Astrocyte (in vitro differentiated cells and primary cell): ENCODE measurements around the gene TGM5. TPM values are rescaled to one million over a fixed set of nuclear protein-coding genes. Genes with fewer than 3 reads are reported as not detected.
"Not testable (repeated sequence)": the region's sequence is repeated elsewhere in the genome, so short reads cannot be mapped to it uniquely, and the experiment has no call there.

Experiments used
- DNase-seq: peaks from one replicate; pipeline ENCODE4 v3.0.0-alpha.2; 2010; ENCODE audit warnings: low read depth
- FAIRE-seq: peaks from 2 replicates; lab custom pipeline; 2011; peaks lifted over from hg19 to GRCh38; lab: Jason Lieb, UNC
- H2AFZ ChIP-seq: 2 replicates; pipeline ENCODE4 v1.6.0; 2012; ENCODE audit warnings: low read depth, low read length, inconsistent platforms
- H3K27ac ChIP-seq: 2 replicates; pipeline ENCODE4 v1.5.1; 2011; ENCODE audit warnings: low read depth, low read length, inconsistent platforms
- H3K27me3 ChIP-seq: 2 replicates; pipeline ENCODE4 v1.6.0; 2011; ENCODE audit warnings: low read length, inconsistent platforms; ENCODE audit not compliant: insufficient read depth
- H3K36me3 ChIP-seq: 2 replicates; pipeline ENCODE4 v1.5.1; 2011; ENCODE audit warnings: low read length, inconsistent platforms; ENCODE audit not compliant: insufficient read depth
- H3K4me1 ChIP-seq: 2 replicates; pipeline ENCODE4 v1.5.1; 2011; ENCODE audit warnings: low read length, inconsistent platforms; ENCODE audit not compliant: insufficient read depth
- H3K4me2 ChIP-seq: 2 replicates; pipeline ENCODE4 v1.6.0; 2012; ENCODE audit warnings: low read length, inconsistent platforms
- H3K4me3 ChIP-seq: 2 replicates; pipeline ENCODE4 v1.5.1; 2011; ENCODE audit warnings: low read depth, mild to moderate bottlenecking, low read length, inconsistent platforms; ENCODE audit not compliant: insufficient read depth
- H3K79me2 ChIP-seq: 2 replicates; pipeline ENCODE4 v1.6.0; 2012; ENCODE audit warnings: mild to moderate bottlenecking, low read length, inconsistent platforms; ENCODE audit not compliant: insufficient read depth
- H3K9ac ChIP-seq: 2 replicates; pipeline ENCODE4 v1.6.0; 2012; ENCODE audit warnings: mild to moderate bottlenecking, low read length, inconsistent platforms
- H3K9me3 ChIP-seq: 2 replicates; pipeline ENCODE4 v1.5.1; 2012; ENCODE audit warnings: low read depth, mild to moderate bottlenecking, low read length, inconsistent platforms; ENCODE audit not compliant: insufficient read depth
- H4K20me1 ChIP-seq: 2 replicates; pipeline ENCODE4 v1.6.0; 2012; ENCODE audit warnings: low read length, inconsistent platforms; ENCODE audit not compliant: insufficient read depth
- H3K27ac Mint-ChIP-seq: one replicate; pipeline ENCODE4 v1.8.0; 2021; ENCODE audit warnings: mild to moderate bottlenecking, mixed read lengths; ENCODE audit not compliant: unreplicated experiment
- H3K27me3 Mint-ChIP-seq: one replicate; pipeline ENCODE4 v1.8.0; 2021; ENCODE audit warnings: low read depth, mixed read lengths; ENCODE audit not compliant: unreplicated experiment
- H3K36me3 Mint-ChIP-seq: one replicate; pipeline ENCODE4 v1.8.0; 2021; ENCODE audit warnings: low read depth, mixed read lengths; ENCODE audit not compliant: unreplicated experiment
- H3K4me1 Mint-ChIP-seq: one replicate; pipeline ENCODE4 v1.8.0; 2021; ENCODE audit warnings: low read depth, mixed read lengths; ENCODE audit not compliant: unreplicated experiment
- H3K4me3 Mint-ChIP-seq: one replicate; pipeline ENCODE4 v1.8.0; 2021; ENCODE audit warnings: mild to moderate bottlenecking, moderate library complexity, mixed read lengths; ENCODE audit not compliant: unreplicated experiment
- H3K9me3 Mint-ChIP-seq: one replicate; pipeline ENCODE4 v1.8.0; 2021; ENCODE audit warnings: mild to moderate bottlenecking, mixed read lengths; ENCODE audit not compliant: unreplicated experiment
- EZH2 ChIP-seq: IDR thresholded peaks from 2 replicates; pipeline ENCODE4 v1.6.1; 2012; ENCODE audit warnings: mild to moderate bottlenecking, low read length, inconsistent platforms; ENCODE audit not compliant: insufficient read depth
- total RNA-seq: library from RNA; stranded (reverse); gene quantifications from 2 replicates; pipeline ENCODE4 v1.2.1, GENCODE V29; 2021
- TF ChIP-seq, protein P1 (sequence below): IDR thresholded peaks from 2 replicates; pipeline ENCODE4 v1.5.1; 2011; ENCODE audit warnings: low read depth, mild to moderate bottlenecking, inconsistent platforms, low read length, moderate library complexity; ENCODE audit not compliant: insufficient read depth

Gene TGM5
- total RNA-seq, 1 donor from 2014 or later = 0.16 TPM

DNA sequence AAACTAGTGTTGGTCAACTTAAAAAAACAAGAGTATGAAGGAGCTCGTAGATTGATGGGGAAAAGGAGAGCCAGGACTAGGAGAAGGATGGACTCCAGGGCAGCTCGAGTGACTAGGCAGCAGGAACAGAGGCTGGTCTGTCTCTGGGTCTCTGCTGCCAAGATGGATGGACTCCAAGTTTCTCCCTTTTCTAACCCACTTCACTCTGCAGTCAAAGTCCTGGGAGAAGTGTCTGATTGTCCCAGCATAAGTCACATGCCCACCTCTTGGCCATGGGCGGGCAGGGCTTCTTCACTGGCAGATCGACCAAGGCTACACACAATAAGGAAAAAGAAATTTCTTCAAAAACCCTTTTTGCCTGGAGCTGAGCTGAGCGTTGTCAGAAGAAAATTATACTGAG, 36.8 kb downstream of the TGM5 start:
- Histone ChIP-seq H3K79me2 (no peaks in the 10 kb centered on the region), H2AFZ (no peak overlapping the region), H3K36me3 (no peaks in the 10 kb centered on the region), H3K4me2 (no peak overlapping the region), H3K27ac (no peak overlapping the region), H3K9ac (no peak overlapping the region), H4K20me1 (no peaks in the 10 kb centered on the region), H3K27me3 (peaks cover 15% of the 10 kb centered on the region), H3K4me3 (no peak overlapping the region), H3K4me1 (no peaks in the 10 kb centered on the region), H3K9me3 (no peaks in the 10 kb centered on the region)
- Mint-ChIP-seq H3K27me3 (peaks cover 46% of the 10 kb centered on the region), H3K36me3 (no peaks in the 10 kb centered on the region), H3K27ac (no peak overlapping the region), H3K9me3 (peaks cover 4% of the 10 kb centered on the region), H3K4me1 (peaks cover 2% of the 10 kb centered on the region), H3K4me3 (no peak overlapping the region)
- FAIRE-seq (no peak), DNase-seq (no peak)
- TF ChIP-seq EZH2 = no peak
- TF ChIP-seq, protein P1, sequence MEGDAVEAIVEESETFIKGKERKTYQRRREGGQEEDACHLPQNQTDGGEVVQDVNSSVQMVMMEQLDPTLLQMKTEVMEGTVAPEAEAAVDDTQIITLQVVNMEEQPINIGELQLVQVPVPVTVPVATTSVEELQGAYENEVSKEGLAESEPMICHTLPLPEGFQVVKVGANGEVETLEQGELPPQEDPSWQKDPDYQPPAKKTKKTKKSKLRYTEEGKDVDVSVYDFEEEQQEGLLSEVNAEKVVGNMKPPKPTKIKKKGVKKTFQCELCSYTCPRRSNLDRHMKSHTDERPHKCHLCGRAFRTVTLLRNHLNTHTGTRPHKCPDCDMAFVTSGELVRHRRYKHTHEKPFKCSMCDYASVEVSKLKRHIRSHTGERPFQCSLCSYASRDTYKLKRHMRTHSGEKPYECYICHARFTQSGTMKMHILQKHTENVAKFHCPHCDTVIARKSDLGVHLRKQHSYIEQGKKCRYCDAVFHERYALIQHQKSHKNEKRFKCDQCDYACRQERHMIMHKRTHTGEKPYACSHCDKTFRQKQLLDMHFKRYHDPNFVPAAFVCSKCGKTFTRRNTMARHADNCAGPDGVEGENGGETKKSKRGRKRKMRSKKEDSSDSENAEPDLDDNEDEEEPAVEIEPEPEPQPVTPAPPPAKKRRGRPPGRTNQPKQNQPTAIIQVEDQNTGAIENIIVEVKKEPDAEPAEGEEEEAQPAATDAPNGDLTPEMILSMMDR = no peak

- Histone ChIP-seq H3K79me2 (no peaks in the 10 kb centered on the region), H2AFZ (no peak overlapping the region), H3K9me3 (no peaks in the 10 kb centered on the region), H3K4me1 (no peaks in the 10 kb centered on the region), H3K27me3 (peaks cover 10% of the 10 kb centered on the region), H3K4me2 (no peak overlapping the region), H3K27ac (no peak overlapping the region), H3K9ac (no peak overlapping the region), H3K36me3 (no peaks in the 10 kb centered on the region), H4K20me1 (no peaks in the 10 kb centered on the region), H3K4me3 (no peak overlapping the region)
- H3K9me3 Mint-ChIP-seq = peaks cover 4% of the 10 kb centered on the region
- H3K27ac Mint-ChIP-seq = no peak overlapping the region
- peaks cover 19% of the 10 kb centered on the region for H3K27me3 Mint-ChIP-seq
- no peak overlapping the region for H3K4me3 Mint-ChIP-seq
- no peak for TF ChIP-seq EZH2
- TF ChIP-seq, protein P1 = no peak
- DNase-seq (no peak), FAIRE-seq (no peak)
- peaks cover 2% of the 10 kb centered on the region for H3K4me1 Mint-ChIP-seq
- no peaks in the 10 kb centered on the region for H3K36me3 Mint-ChIP-seq
Observed at GRCh38 chr15:43226436-43227305, 40.1 kb downstream of the TGM5 start.

DNA sequence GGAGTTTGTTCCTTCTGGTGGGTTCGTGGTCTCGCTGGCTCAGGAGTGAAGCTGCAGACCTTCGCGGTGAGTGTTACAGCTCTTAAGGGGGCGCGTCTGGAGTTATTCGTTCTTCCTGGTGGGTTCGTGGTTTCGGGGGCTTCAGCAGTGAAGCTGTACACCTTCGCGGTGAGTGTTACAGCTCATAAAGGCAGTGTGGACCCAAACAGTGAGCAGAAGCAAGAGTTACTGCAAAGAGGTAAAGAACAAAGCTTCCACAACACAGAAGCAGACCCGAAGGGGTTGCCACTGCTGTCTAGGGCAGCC, 40.8 kb downstream of the TGM5 start:
- DNase-seq, H3K27ac ChIP-seq, H3K36me3 Mint-ChIP-seq, H3K79me2 ChIP-seq, H3K27ac Mint-ChIP-seq, H3K36me3 ChIP-seq, H3K9ac ChIP-seq, H3K4me1 Mint-ChIP-seq, H3K4me3 Mint-ChIP-seq, H3K4me1 ChIP-seq, H3K4me2 ChIP-seq, H2AFZ ChIP-seq, H3K9me3 Mint-ChIP-seq, FAIRE-seq, H3K4me3 ChIP-seq, H4K20me1 ChIP-seq, H3K9me3 ChIP-seq: not testable (repeated sequence)
- peaks cover 10% of the 10 kb centered on the region for H3K27me3 ChIP-seq
- H3K27me3 Mint-ChIP-seq = peaks cover 19% of the 10 kb centered on the region
